Measurements from ENCODE around the gene ADRA2A. TPM values are rescaled to one million over a fixed set of nuclear protein-coding genes. Genes with fewer than 3 reads are reported as not detected.

Gene ADRA2A
- total and polyA plus RNA-seq, 5 donors from 2014 or later: 0.22 TPM; not detected in 4

- Histone ChIP-seq H3K27ac (ENCODE audit: insufficient read depth, low read length, poor library complexity, severe bottlenecking) (no peak overlapping the region), H3K27me3 (ENCODE audit: control insufficient read depth, insufficient read depth, low read length) (no peaks in the 10 kb centered on the region), H3K36me3 (ENCODE audit: control insufficient read depth, insufficient read depth, low read length) (no peaks in the 10 kb centered on the region), H3K4me1 (ENCODE audit: control insufficient read depth, insufficient read depth, low read length, poor library complexity, severe bottlenecking) (no peaks in the 10 kb centered on the region), H3K4me3 (ENCODE audit: low read depth, low read length) (no peak overlapping the region), H3K9me3 (ENCODE audit: control insufficient read depth in 2 of 2, low read length in 2 of 2) (no peaks in the 10 kb centered on the region)
- peaks cover 14% of the 10 kb centered on the region for H3K27me3 Mint-ChIP-seq
- no peaks in the 10 kb centered on the region for H3K9me3 Mint-ChIP-seq
- no peaks in the 10 kb centered on the region for H3K4me1 Mint-ChIP-seq
- ATAC-seq (ENCODE audit: low read depth in 2 of 2) (no peak), DNase-seq (no peak)
- no peak overlapping the region for H3K27ac Mint-ChIP-seq
- no peak overlapping the region for H3K4me3 Mint-ChIP-seq
- H3K36me3 Mint-ChIP-seq: no peaks in the 10 kb centered on the region
Measured at GRCh38 chr10:111106081-111106480, 29.3 kb downstream of the ADRA2A start.

- Mint-ChIP-seq H3K4me3 (no peak overlapping the region), H3K27ac (no peak overlapping the region), H3K27me3 (peaks cover 5% of the 10 kb centered on the region), H3K9me3 (no peaks in the 10 kb centered on the region), H3K4me1 (no peaks in the 10 kb centered on the region), H3K36me3 (no peaks in the 10 kb centered on the region)
- DNase-seq (no peak), ATAC-seq (ENCODE audit: low read depth in 2 of 2) (no peak)
- Histone ChIP-seq H3K9me3 (ENCODE audit: control insufficient read depth in 2 of 2, low read length in 2 of 2) (no peaks in the 10 kb centered on the region), H3K4me3 (ENCODE audit: low read depth, low read length) (no peak overlapping the region), H3K27ac (ENCODE audit: insufficient read depth, low read length, poor library complexity, severe bottlenecking) (no peak overlapping the region), H3K27me3 (ENCODE audit: control insufficient read depth, insufficient read depth, low read length) (no peaks in the 10 kb centered on the region), H3K36me3 (ENCODE audit: control insufficient read depth, insufficient read depth, low read length) (no peaks in the 10 kb centered on the region), H3K4me1 (ENCODE audit: control insufficient read depth, insufficient read depth, low read length, poor library complexity, severe bottlenecking) (no peaks in the 10 kb centered on the region)
Measured at GRCh38 chr10:111107023-111107422, 30.2 kb downstream of the ADRA2A start.

- Histone ChIP-seq H3K27me3 (ENCODE audit: control insufficient read depth, insufficient read depth, low read length) (no peaks in the 10 kb centered on the region), H3K36me3 (ENCODE audit: control insufficient read depth, insufficient read depth, low read length) (no peaks in the 10 kb centered on the region), H3K4me1 (ENCODE audit: control insufficient read depth, insufficient read depth, low read length, poor library complexity, severe bottlenecking) (no peaks in the 10 kb centered on the region), H3K4me3 (ENCODE audit: low read depth, low read length) (no peak overlapping the region), H3K27ac (ENCODE audit: insufficient read depth, low read length, poor library complexity, severe bottlenecking) (no peak overlapping the region), H3K9me3 (ENCODE audit: control insufficient read depth in 2 of 2, low read length in 2 of 2) (no peaks in the 10 kb centered on the region)
- Mint-ChIP-seq H3K36me3 (no peaks in the 10 kb centered on the region), H3K4me3 (no peak overlapping the region), H3K4me1 (no peaks in the 10 kb centered on the region), H3K9me3 (no peaks in the 10 kb centered on the region), H3K27me3 (peaks cover 3% of the 10 kb centered on the region), H3K27ac (no peak overlapping the region)
- DNase-seq (no peak), ATAC-seq (ENCODE audit: low read depth in 2 of 2) (no peak)
Measured at GRCh38 chr10:111107846-111108245, 31.0 kb downstream of the ADRA2A start.

GRCh38 chr10:111108441-111108840, 31.6 kb downstream of the ADRA2A start:
- Histone ChIP-seq H3K9me3 (ENCODE audit: control insufficient read depth in 2 of 2, low read length in 2 of 2) (no peaks in the 10 kb centered on the region), H3K4me1 (ENCODE audit: control insufficient read depth, insufficient read depth, low read length, poor library complexity, severe bottlenecking) (no peaks in the 10 kb centered on the region), H3K27ac (ENCODE audit: insufficient read depth, low read length, poor library complexity, severe bottlenecking) (no peak overlapping the region), H3K27me3 (ENCODE audit: control insufficient read depth, insufficient read depth, low read length) (no peaks in the 10 kb centered on the region), H3K4me3 (ENCODE audit: low read depth, low read length) (no peak overlapping the region), H3K36me3 (ENCODE audit: control insufficient read depth, insufficient read depth, low read length) (no peaks in the 10 kb centered on the region)
- Mint-ChIP-seq H3K27me3 (no peaks in the 10 kb centered on the region), H3K36me3 (no peaks in the 10 kb centered on the region), H3K4me1 (no peaks in the 10 kb centered on the region), H3K4me3 (no peak overlapping the region), H3K27ac (no peak overlapping the region), H3K9me3 (no peaks in the 10 kb centered on the region)
- ATAC-seq (ENCODE audit: low read depth in 2 of 2) (no peak), DNase-seq (no peak)

- H3K27me3 Mint-ChIP-seq: no peaks in the 10 kb centered on the region
- H3K27ac Mint-ChIP-seq: no peak overlapping the region
- Histone ChIP-seq H3K4me3 (ENCODE audit: low read depth, low read length) (no peak overlapping the region), H3K36me3 (ENCODE audit: control insufficient read depth, insufficient read depth, low read length) (no peaks in the 10 kb centered on the region), H3K27ac (ENCODE audit: insufficient read depth, low read length, poor library complexity, severe bottlenecking) (no peak overlapping the region), H3K4me1 (ENCODE audit: control insufficient read depth, insufficient read depth, low read length, poor library complexity, severe bottlenecking) (no peaks in the 10 kb centered on the region), H3K9me3 (ENCODE audit: control insufficient read depth in 2 of 2, low read length in 2 of 2) (no peaks in the 10 kb centered on the region), H3K27me3 (ENCODE audit: control insufficient read depth, insufficient read depth, low read length) (no peaks in the 10 kb centered on the region)
- no peak for DNase-seq
- no peak overlapping the region for H3K4me3 Mint-ChIP-seq
- no peak for ATAC-seq (ENCODE audit: low read depth in 2 of 2)
- H3K4me1 Mint-ChIP-seq: peaks cover 0 to 3% (median 0%) of the 10 kb centered on the region in 4 donors
- H3K9me3 Mint-ChIP-seq: no peaks in the 10 kb centered on the region
- no peaks in the 10 kb centered on the region for H3K36me3 Mint-ChIP-seq
Measured at GRCh38 chr10:111109501-111110242, 32.8 kb downstream of the ADRA2A start.

- no peak for DNase-seq
- peaks cover 0 to 5% (median 0%) of the 10 kb centered on the region in 4 donors for H3K4me1 Mint-ChIP-seq
- ATAC-seq (ENCODE audit: low read depth in 2 of 2): no peak
- no peak overlapping the region for H3K4me3 Mint-ChIP-seq
- no peaks in the 10 kb centered on the region for H3K9me3 Mint-ChIP-seq
- Histone ChIP-seq H3K27ac (ENCODE audit: insufficient read depth, low read length, poor library complexity, severe bottlenecking) (no peak overlapping the region), H3K27me3 (ENCODE audit: control insufficient read depth, insufficient read depth, low read length) (no peaks in the 10 kb centered on the region), H3K4me3 (ENCODE audit: low read depth, low read length) (no peak overlapping the region), H3K9me3 (ENCODE audit: control insufficient read depth in 2 of 2, low read length in 2 of 2) (no peaks in the 10 kb centered on the region), H3K4me1 (ENCODE audit: control insufficient read depth, insufficient read depth, low read length, poor library complexity, severe bottlenecking) (no peaks in the 10 kb centered on the region), H3K36me3 (ENCODE audit: control insufficient read depth, insufficient read depth, low read length) (no peaks in the 10 kb centered on the region)
- no peaks in the 10 kb centered on the region for H3K27me3 Mint-ChIP-seq
- H3K27ac Mint-ChIP-seq: no peak overlapping the region
- no peaks in the 10 kb centered on the region for H3K36me3 Mint-ChIP-seq
Measured at GRCh38 chr10:111110771-111111170, 33.9 kb downstream of the ADRA2A start.

GRCh38 chr10:111112333-111112732, 35.5 kb downstream of the ADRA2A start:
- Histone ChIP-seq H3K36me3 (ENCODE audit: control insufficient read depth, insufficient read depth, low read length) (no peaks in the 10 kb centered on the region), H3K27me3 (ENCODE audit: control insufficient read depth, insufficient read depth, low read length) (no peaks in the 10 kb centered on the region), H3K4me1 (ENCODE audit: control insufficient read depth, insufficient read depth, low read length, poor library complexity, severe bottlenecking) (no peaks in the 10 kb centered on the region), H3K27ac (ENCODE audit: insufficient read depth, low read length, poor library complexity, severe bottlenecking) (no peak overlapping the region), H3K4me3 (ENCODE audit: low read depth, low read length) (no peak overlapping the region), H3K9me3 (ENCODE audit: control insufficient read depth in 2 of 2, low read length in 2 of 2) (no peaks in the 10 kb centered on the region)
- ATAC-seq (ENCODE audit: low read depth in 2 of 2): no peak
- Mint-ChIP-seq H3K27ac (no peak overlapping the region), H3K9me3 (no peaks in the 10 kb centered on the region), H3K4me1 (peaks cover 0 to 5% (median 0%) of the 10 kb centered on the region in 4 donors), H3K4me3 (no peak overlapping the region), H3K36me3 (no peaks in the 10 kb centered on the region), H3K27me3 (no peaks in the 10 kb centered on the region)
- no peak for DNase-seq

GRCh38 chr10:111113238-111113960, 36.6 kb downstream of the ADRA2A start:
- ATAC-seq (ENCODE audit: low read depth in 2 of 2) (no peak), DNase-seq (no peak)
- Histone ChIP-seq H3K27ac (ENCODE audit: insufficient read depth, low read length, poor library complexity, severe bottlenecking) (no peak overlapping the region), H3K27me3 (ENCODE audit: control insufficient read depth, insufficient read depth, low read length) (no peaks in the 10 kb centered on the region), H3K4me1 (ENCODE audit: control insufficient read depth, insufficient read depth, low read length, poor library complexity, severe bottlenecking) (no peaks in the 10 kb centered on the region), H3K4me3 (ENCODE audit: low read depth, low read length) (no peak overlapping the region), H3K9me3 (ENCODE audit: control insufficient read depth in 2 of 2, low read length in 2 of 2) (no peaks in the 10 kb centered on the region), H3K36me3 (ENCODE audit: control insufficient read depth, insufficient read depth, low read length) (no peaks in the 10 kb centered on the region)
- Mint-ChIP-seq H3K27ac (no peak overlapping the region), H3K27me3 (no peaks in the 10 kb centered on the region), H3K4me1 (peaks cover 0 to 5% (median 0%) of the 10 kb centered on the region in 4 donors), H3K36me3 (no peaks in the 10 kb centered on the region), H3K4me3 (no peak overlapping the region), H3K9me3 (no peaks in the 10 kb centered on the region)
